Measurements from ENCODE around the gene GFRA4.

The GFRA4 gene

DNA sequence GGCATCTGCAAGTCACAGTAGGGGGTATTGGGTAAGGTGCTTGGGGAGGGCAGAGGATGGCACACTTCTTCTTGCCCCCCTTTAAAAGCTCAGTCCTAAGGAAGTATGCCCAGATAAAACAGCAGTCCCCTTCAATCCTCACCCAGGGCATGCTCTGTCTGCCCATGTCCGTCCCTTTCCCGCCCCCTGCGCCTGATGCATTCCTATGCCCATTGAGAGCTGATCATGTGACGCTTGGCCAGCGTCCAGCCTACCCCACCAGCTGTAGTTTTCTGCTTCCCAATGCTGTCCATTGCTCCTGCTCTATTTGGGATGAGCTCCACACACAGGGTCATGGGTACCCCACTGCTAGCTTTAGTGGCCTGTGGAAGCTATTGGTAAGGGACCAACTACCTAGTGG is 40.9 kb upstream of the GFRA4 start:
- Histone ChIP-seq H3K4me3 (ENCODE audit: low read length) (no peak overlapping the region), H3K27ac (ENCODE audit: low read length) (no peak overlapping the region), H3K4me1 (ENCODE audit: control insufficient read depth, insufficient read depth, low read length) (no peaks in the 10 kb centered on the region), H3K27me3 (ENCODE audit: control insufficient read depth, insufficient read depth, low read length) (no peaks in the 10 kb centered on the region), H3K9me3 (ENCODE audit: control insufficient read depth, insufficient read depth, low read length) (no peaks in the 10 kb centered on the region), H3K36me3 (ENCODE audit: control insufficient read depth, insufficient read depth, low read length) (no peaks in the 10 kb centered on the region)
- DNase-seq (ENCODE audit: low read depth, low spot score) = no peak
- no CpG with 5 or more reads among the region's 5 CpGs for WGBS (ENCODE audit: insufficient coverage, insufficient read length)

DNA sequence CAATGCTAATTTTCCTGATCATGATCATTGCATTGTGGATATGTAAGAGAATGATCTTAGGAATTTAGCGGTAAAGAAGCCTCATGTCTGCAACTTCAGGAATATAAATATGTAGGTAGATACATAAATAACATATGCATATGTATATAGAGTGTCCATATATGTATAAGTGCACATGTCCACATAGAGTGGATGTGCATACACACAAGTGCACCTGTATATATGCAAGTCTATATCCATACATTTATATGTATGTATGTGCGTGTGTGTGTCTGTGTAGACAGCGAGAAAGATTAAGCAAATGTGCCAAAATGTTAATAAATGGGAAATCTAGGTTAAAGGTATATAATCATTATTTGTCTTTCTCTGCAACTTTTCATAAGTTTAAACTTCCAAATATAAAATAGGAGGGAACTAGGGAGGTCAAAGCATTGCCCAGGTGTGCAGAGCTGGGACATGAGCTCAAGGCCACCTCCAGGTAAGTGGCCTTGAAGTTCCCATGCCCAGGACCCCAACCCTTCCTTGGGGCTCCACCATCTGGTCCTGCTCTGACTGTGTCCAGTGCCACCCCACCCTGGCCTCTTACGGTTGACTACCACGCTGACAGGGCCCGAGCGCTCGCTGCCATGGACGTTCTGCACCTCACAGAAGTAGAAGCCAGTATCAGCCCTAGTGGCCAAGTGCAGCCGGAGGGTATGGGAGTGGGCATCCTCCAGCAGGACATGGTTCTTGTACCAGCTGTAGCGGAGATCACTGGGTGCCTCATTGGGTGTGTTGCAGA is 39.6 kb upstream of the GFRA4 start:
- Histone ChIP-seq H3K27ac (ENCODE audit: low read length) (no peak overlapping the region), H3K4me1 (ENCODE audit: control insufficient read depth, insufficient read depth, low read length) (no peaks in the 10 kb centered on the region), H3K36me3 (ENCODE audit: control insufficient read depth, insufficient read depth, low read length) (no peaks in the 10 kb centered on the region), H3K9me3 (ENCODE audit: control insufficient read depth, insufficient read depth, low read length) (no peaks in the 10 kb centered on the region), H3K27me3 (ENCODE audit: control insufficient read depth, insufficient read depth, low read length) (no peaks in the 10 kb centered on the region), H3K4me3 (ENCODE audit: low read length) (no peak overlapping the region)
- no CpG with 5 or more reads among the region's 11 CpGs for WGBS (ENCODE audit: insufficient coverage, insufficient read length)
- no peak for DNase-seq (ENCODE audit: low read depth, low spot score)

DNA sequence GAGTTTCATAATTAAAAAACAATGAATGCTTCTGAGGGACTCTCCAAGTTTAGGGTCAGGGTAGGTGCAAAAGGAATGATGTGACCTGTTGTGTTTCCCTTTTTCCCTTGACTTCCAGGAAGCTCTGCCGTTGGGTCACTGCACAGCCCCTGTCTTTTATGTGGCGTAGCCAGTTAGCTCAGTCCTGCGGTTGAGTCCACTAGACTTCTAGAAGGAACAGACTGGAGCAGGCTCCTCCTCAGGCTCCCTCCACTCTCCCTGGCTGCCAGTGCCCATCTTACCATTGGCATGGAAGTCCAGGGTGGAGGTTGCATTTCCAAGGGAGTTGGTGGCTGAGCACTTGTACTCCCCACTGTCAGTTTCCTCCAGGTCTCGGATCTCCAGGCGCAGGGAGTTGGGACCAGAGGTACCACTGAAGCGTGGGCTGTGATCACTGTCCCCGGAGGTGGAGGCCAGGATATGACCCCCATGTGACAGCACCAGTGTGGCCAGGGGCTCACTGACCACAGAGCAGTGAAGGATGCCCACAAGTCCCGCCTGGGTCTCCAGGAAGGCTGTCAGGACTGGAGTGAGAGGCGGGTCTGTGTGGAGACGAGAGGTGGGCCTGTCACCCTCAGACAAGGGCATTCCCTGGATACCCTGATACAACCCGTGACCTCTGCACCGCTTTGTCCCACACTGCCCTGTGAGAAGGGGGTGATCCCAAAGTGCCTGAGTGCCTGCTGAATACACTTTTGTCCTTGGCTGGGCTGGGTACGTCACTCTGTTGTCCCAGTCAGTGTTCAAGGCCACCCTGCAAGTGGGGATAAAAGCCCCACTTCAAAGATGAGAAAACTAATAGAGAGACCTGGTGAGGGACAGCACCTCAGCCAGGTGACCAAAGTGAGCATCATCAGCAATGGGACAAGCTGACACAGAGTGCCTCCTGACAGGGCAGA is 38.1 kb upstream of the GFRA4 start:
- Histone ChIP-seq H3K36me3 (ENCODE audit: control insufficient read depth, insufficient read depth, low read length) (no peaks in the 10 kb centered on the region), H3K4me1 (ENCODE audit: control insufficient read depth, insufficient read depth, low read length) (no peaks in the 10 kb centered on the region), H3K9me3 (ENCODE audit: control insufficient read depth, insufficient read depth, low read length) (no peaks in the 10 kb centered on the region), H3K27ac (ENCODE audit: low read length) (no peak overlapping the region), H3K27me3 (ENCODE audit: control insufficient read depth, insufficient read depth, low read length) (no peaks in the 10 kb centered on the region), H3K4me3 (ENCODE audit: low read length) (no peak overlapping the region)
- DNase-seq (ENCODE audit: low read depth, low spot score) = no peak
- no CpG with 5 or more reads among the region's 13 CpGs for WGBS (ENCODE audit: insufficient coverage, insufficient read length)

DNA sequence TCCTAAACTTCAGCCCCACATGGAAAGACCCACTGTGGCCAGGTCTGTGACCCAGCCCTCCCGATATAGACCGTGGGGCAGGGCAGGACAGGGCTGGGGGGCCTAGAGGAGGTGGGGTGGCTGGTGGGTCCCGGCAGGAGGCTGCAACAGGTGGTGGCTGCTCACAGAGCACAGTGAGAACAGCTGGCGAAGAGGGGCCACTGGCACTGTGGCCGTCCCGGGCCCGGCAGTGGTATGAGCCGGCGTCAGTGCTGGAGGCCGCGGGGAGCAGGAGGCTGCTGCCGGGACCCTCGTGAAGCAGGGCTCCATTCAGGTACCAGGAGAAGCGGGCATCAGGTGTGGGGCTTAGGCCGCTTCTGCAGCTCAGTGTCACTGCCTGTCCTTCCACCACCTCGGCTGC is 35.8 kb upstream of the GFRA4 start:
- no peaks in the 10 kb centered on the region for H3K9me3 ChIP-seq (ENCODE audit: control insufficient read depth, insufficient read depth, low read length)
- H3K27me3 ChIP-seq (ENCODE audit: control insufficient read depth, insufficient read depth, low read length) = no peaks in the 10 kb centered on the region
- H3K27ac ChIP-seq (ENCODE audit: low read length) = no peak overlapping the region
- DNase-seq (ENCODE audit: low read depth, low spot score) = no peak
- H3K4me3 ChIP-seq (ENCODE audit: low read length) = no peak overlapping the region
- no CpG with 5 or more reads among the region's 16 CpGs for WGBS (ENCODE audit: insufficient coverage, insufficient read length)
- no peaks in the 10 kb centered on the region for H3K4me1 ChIP-seq (ENCODE audit: control insufficient read depth, insufficient read depth, low read length)
- H3K36me3 ChIP-seq (ENCODE audit: control insufficient read depth, insufficient read depth, low read length) = no peaks in the 10 kb centered on the region

DNA sequence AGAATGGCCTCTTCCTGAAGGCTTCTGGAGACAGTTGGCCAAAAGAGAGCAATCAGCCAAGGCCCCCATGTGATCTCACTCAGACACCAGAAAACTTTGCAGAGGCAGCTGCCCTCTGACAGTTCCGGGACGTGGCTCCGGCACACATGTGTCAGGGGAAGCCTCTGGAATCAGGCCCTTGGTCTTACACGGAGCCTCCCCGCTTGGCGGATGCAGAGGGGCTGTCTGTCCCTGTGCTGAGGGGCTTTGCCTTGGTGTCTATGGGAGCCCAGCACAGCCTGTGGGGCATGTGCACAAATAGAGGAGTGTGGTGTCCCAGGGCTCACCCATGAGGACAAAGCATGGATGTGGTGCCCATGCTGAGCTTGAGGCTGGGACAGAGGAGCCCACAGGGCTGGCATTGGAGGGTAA is 35.4 kb upstream of the GFRA4 start:
- WGBS (ENCODE audit: insufficient coverage, insufficient read length) = no CpG with 5 or more reads among the region's 6 CpGs
- H3K9me3 ChIP-seq (ENCODE audit: control insufficient read depth, insufficient read depth, low read length) = no peaks in the 10 kb centered on the region
- DNase-seq (ENCODE audit: low read depth, low spot score) = no peak

DNA sequence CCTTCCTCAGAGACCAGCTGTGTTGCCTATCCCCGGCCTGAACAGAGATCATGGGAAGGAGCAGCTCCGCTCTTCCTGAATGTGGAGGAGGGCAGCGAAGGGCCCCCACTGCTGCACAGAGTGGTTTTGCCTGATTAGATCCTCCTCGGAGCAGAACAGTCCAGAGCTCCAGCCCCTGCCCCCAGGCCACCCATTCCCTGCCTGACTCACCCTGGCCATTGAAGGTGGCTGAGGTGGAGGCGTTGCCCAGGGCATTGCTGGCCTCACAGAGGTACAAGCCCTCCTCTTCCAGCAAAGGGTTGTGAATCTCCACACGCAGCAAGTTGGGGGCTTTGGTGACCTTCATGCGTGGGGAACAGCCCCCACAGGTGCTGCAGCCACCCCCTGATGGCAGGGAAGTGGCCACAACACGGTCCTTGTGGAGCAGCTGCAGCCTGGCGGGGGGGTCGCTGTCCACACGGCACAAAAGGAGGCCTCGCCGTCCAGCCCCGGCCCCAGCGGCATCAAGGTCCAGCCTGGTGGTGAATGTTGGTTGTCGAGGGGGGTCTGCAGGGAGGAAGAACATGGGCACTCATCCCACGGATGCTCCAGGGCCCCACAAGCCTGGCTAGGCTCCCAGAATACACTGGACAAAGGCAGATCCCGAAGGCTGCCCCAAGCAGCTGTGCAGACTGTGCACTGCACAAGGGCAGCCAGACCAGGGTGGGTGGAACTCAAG is 34.5 kb upstream of the GFRA4 start:
- Histone ChIP-seq H3K27ac (ENCODE audit: low read length) (no peak overlapping the region), H3K9me3 (ENCODE audit: control insufficient read depth, insufficient read depth, low read length) (no peaks in the 10 kb centered on the region), H3K4me1 (ENCODE audit: control insufficient read depth, insufficient read depth, low read length) (no peaks in the 10 kb centered on the region), H3K36me3 (ENCODE audit: control insufficient read depth, insufficient read depth, low read length) (no peaks in the 10 kb centered on the region), H3K27me3 (ENCODE audit: control insufficient read depth, insufficient read depth, low read length) (no peaks in the 10 kb centered on the region), H3K4me3 (ENCODE audit: low read length) (no peak overlapping the region)
- no CpG with 5 or more reads among the region's 18 CpGs for whole genome bisulfite sequencing (ENCODE audit: insufficient coverage, insufficient read length)
- no peak for DNase-seq (ENCODE audit: low read depth, low spot score)

More for the DNA sequence above, 35.4 kb upstream of the GFRA4 start:
- Histone ChIP-seq H3K4me1 (ENCODE audit: control insufficient read depth, insufficient read depth, low read length) (no peaks in the 10 kb centered on the region), H3K27me3 (ENCODE audit: control insufficient read depth, insufficient read depth, low read length) (no peaks in the 10 kb centered on the region), H3K4me3 (ENCODE audit: low read length) (no peak overlapping the region), H3K36me3 (ENCODE audit: control insufficient read depth, insufficient read depth, low read length) (no peaks in the 10 kb centered on the region), H3K27ac (ENCODE audit: low read length) (no peak overlapping the region)

DNA sequence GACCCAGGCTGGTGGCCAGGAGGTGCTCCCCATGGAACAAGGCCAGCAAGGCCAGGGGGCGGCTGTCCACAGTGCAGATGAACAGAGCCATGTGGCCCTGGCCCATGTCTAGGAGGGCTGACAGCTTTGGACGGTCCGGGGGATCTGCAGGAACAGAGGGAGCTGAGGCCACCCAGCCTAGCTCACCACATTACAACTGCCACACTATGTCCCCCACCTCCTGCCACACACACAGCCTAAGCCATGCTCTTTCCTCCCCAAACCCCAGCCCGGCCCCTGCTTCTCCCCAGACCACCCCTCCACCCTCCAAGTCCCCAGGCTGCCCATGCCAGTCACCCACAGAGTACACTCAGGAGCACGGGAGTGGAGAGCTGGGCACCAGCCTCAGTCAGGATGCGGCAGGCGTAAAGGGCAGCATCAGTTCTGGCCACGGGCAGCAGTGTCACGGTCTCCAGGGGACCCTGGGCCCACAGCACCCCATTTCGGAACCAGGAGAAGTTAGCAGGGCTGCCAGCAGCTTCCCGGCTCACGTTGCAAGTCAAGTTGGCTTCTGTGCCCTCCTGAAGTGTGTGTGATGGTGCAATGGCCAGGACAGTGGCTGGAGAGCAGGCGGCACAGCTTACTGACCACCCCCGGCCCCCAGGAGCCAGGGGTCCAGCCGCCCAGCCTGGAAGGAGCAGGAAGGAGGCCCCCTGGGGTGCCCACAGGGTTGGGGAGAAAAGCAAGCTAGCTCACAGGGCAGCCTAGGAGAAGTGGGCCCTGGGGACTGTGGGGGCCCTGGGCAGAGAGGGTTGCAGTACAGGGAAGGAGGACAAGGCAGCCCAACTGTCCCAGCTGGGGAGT is 33.8 kb upstream of the GFRA4 start:
- Histone ChIP-seq H3K4me3 (ENCODE audit: low read length) (no peak overlapping the region), H3K9me3 (ENCODE audit: control insufficient read depth, insufficient read depth, low read length) (no peaks in the 10 kb centered on the region), H3K4me1 (ENCODE audit: control insufficient read depth, insufficient read depth, low read length) (no peaks in the 10 kb centered on the region), H3K27ac (ENCODE audit: low read length) (no peak overlapping the region), H3K27me3 (ENCODE audit: control insufficient read depth, insufficient read depth, low read length) (no peaks in the 10 kb centered on the region), H3K36me3 (ENCODE audit: control insufficient read depth, insufficient read depth, low read length) (no peaks in the 10 kb centered on the region)
- no peak for DNase-seq (ENCODE audit: low read depth, low spot score)
- no CpG with 5 or more reads among the region's 15 CpGs for WGBS (ENCODE audit: insufficient coverage, insufficient read length)

DNA sequence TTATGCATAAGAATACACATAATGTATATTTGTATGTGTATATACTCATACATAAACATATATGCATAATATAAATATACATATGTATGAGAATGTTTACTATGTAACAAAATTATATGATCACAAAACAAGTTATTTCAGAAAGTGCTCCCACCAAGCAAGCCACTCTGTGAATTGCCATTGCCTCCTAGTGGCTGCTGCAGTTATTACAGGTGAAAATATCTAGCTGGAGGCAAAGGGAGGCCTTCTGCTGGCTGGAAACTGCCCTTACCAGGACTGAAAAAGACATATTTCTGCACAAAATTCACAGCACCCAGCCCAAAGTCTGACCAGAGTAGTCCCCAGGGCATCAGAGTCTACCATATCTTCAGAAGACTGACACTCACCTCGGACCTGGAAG is 33.0 kb upstream of the GFRA4 start:
- WGBS (ENCODE audit: insufficient coverage, insufficient read length) = no CpG with 5 or more reads among the region's 1 CpG
- H3K4me3 ChIP-seq (ENCODE audit: low read length) = no peak overlapping the region
- no peak for DNase-seq (ENCODE audit: low read depth, low spot score)
- no peaks in the 10 kb centered on the region for H3K27me3 ChIP-seq (ENCODE audit: control insufficient read depth, insufficient read depth, low read length)
- no peak overlapping the region for H3K27ac ChIP-seq (ENCODE audit: low read length)
- H3K36me3 ChIP-seq (ENCODE audit: control insufficient read depth, insufficient read depth, low read length) = no peaks in the 10 kb centered on the region; the same call in 1 of the 2 replicates
- no peaks in the 10 kb centered on the region for H3K9me3 ChIP-seq (ENCODE audit: control insufficient read depth, insufficient read depth, low read length)
- no peaks in the 10 kb centered on the region for H3K4me1 ChIP-seq (ENCODE audit: control insufficient read depth, insufficient read depth, low read length)

DNA sequence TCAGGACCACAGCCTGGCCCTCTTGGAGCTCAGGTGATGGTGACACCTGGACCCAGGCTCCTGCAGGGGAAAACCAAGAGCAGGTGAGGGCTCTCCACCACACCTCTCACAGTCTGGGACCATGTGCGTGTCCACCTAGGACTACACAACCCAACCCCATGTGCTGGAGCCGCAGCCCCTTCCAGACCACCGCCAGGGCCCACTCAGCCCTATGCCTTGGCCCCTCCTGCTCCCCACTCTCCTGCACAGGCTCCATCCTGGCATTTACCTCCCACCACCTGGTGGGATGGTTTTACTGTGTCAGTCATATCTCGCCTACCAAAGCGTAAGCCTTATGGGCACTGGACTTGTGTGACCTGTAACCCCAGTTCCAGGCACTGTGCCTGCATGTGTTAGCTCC is 31.7 kb upstream of the GFRA4 start:
- Histone ChIP-seq H3K9me3 (ENCODE audit: control insufficient read depth, insufficient read depth, low read length) (no peaks in the 10 kb centered on the region), H3K4me1 (ENCODE audit: control insufficient read depth, insufficient read depth, low read length) (no peaks in the 10 kb centered on the region), H3K36me3 (ENCODE audit: control insufficient read depth, insufficient read depth, low read length) (no peaks in the 10 kb centered on the region; the same call in 1 of the 2 replicates), H3K27ac (ENCODE audit: low read length) (no peak overlapping the region), H3K4me3 (ENCODE audit: low read length) (no peak overlapping the region), H3K27me3 (ENCODE audit: control insufficient read depth, insufficient read depth, low read length) (no peaks in the 10 kb centered on the region)
- no CpG with 5 or more reads among the region's 5 CpGs for WGBS (ENCODE audit: insufficient coverage, insufficient read length)
- DNase-seq (ENCODE audit: low read depth, low spot score) = no peak
